OCI-LY3 (cell line): ENCODE measurements around the gene ELANE.
"Not testable (repeated sequence)": the region's sequence is repeated elsewhere in the genome, so short reads cannot be mapped to it uniquely, and the experiment has no call there.

Experiments
- H2AFZ ChIP-seq: fragments of 200-600, 300-600 bp; shearing (Covaris generic); 2 replicates; pipeline ENCODE4 v1.6.0; 2014; ENCODE audit warnings: antibody characterized with exemption, low read depth, low read length
- H3K27ac ChIP-seq: fragments of 200-600, 300-600 bp; sonication (generic); 2 replicates; pipeline ENCODE4 v1.5.1; 2014; ENCODE audit warnings: mild to moderate bottlenecking, low read length, moderate library complexity, mixed read lengths
- H3K27me3 ChIP-seq: fragments of 200-600, 300-600 bp; sonication (generic); 2 replicates; pipeline ENCODE4 v1.6.1; 2014; ENCODE audit warnings: low read depth, low read length, mixed read lengths
- H3K36me3 ChIP-seq: fragments of 200-600, 300-600 bp; sonication (generic); replicated peaks from 2 replicates; pipeline ENCODE3; 2014; ENCODE audit warnings: low read depth, low read length, mixed read lengths
- H3K4me1 ChIP-seq: fragments of 300-600, 200-600 bp; sonication (generic); 2 replicates; pipeline ENCODE4 v1.6.1; 2014; ENCODE audit warnings: low read length, mixed read lengths
- H3K4me2 ChIP-seq: fragments of 200-600, 300-600 bp; sonication (generic); 2 replicates; pipeline ENCODE4 v1.6.1; 2014; ENCODE audit warnings: low read length, mixed read lengths
- H3K4me3 ChIP-seq: fragments of 300-600, 200-600 bp; sonication (generic); 2 replicates; pipeline ENCODE4 v1.5.1; 2014; ENCODE audit warnings: antibody characterized with exemption, mild to moderate bottlenecking, low read length, moderate library complexity
- H3K79me2 ChIP-seq: fragments of 300-600, 200-600 bp; shearing (Covaris generic); 2 replicates; pipeline ENCODE4 v1.6.1; 2014; ENCODE audit warnings: mild to moderate bottlenecking, low read length, mixed read lengths
- H3K9ac ChIP-seq: fragments of 300-600, 200-600 bp; shearing (Covaris generic); 2 replicates; pipeline ENCODE4 v1.6.0; 2014; ENCODE audit warnings: mild to moderate bottlenecking, low read length, moderate library complexity
- H3K9me3 ChIP-seq: fragments of 200-600, 300-600 bp; shearing (Covaris generic); 2 replicates; pipeline ENCODE4 v1.6.1; 2014; ENCODE audit warnings: low read length, mixed read lengths; ENCODE audit not compliant: insufficient read depth
- H4K20me1 ChIP-seq: fragments of 200-600, 300-600 bp; sonication (generic); 2 replicates; pipeline ENCODE4 v1.6.1; 2016; ENCODE audit warnings: low read length, mixed read lengths; ENCODE audit not compliant: insufficient read depth
- EZH2phosphoT487 ChIP-seq: fragments of 200-600 bp; shearing (Covaris generic); IDR thresholded peaks from 2 replicates; pipeline ENCODE4 v1.6.1; 2018; ENCODE audit warnings: antibody characterized with exemption, mixed run types, low read depth
- TF ChIP-seq, protein P1 (sequence below): fragments of 200-600, 300-600 bp; sonication (generic); IDR thresholded peaks from 2 replicates; pipeline ENCODE4 v1.5.1; 2014; ENCODE audit warnings: antibody characterized with exemption, low read length, low read depth

ELANE gene

DNA sequence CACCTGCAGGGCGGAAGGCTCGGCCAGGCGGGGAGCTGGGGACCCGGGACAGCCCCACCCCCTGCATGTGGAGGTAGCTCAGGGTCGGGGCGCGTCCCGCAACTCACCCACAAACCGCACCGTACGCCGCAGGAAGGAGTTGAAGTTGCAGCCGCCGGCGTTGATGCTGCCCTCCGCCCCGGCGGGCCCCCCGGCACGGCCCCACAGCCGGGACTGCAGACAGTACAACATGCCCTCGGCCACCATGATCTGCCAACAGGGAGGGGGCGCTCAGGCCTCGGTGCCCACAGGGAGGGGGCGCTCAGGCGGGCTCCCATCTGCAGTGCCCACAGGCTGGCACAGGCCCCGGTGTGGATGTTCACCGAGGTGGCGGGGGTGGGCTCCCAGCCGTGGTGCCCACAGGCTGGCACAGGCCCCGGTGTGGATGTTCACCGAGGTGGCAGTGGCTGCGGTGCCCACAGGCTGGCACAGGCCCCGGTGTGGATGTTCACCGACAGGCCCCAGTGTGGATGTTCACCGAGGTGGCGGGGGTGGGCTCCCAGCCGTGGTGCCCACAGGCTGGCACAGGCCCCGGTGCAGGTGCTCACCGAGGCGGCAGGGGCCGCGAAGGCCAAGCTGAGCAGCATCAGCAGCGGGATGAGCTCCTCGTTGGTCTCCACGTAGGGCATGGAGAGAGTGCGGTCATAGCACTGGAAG, 36.9 kb upstream of the ELANE start:
- peaks cover 16% of the 10 kb centered on the region for H4K20me1 ChIP-seq
- no peak overlapping the region for H3K4me3 ChIP-seq
- no peaks in the 10 kb centered on the region for H3K9me3 ChIP-seq
- TF ChIP-seq EZH2phosphoT487: no peak
- TF ChIP-seq, protein P1, sequence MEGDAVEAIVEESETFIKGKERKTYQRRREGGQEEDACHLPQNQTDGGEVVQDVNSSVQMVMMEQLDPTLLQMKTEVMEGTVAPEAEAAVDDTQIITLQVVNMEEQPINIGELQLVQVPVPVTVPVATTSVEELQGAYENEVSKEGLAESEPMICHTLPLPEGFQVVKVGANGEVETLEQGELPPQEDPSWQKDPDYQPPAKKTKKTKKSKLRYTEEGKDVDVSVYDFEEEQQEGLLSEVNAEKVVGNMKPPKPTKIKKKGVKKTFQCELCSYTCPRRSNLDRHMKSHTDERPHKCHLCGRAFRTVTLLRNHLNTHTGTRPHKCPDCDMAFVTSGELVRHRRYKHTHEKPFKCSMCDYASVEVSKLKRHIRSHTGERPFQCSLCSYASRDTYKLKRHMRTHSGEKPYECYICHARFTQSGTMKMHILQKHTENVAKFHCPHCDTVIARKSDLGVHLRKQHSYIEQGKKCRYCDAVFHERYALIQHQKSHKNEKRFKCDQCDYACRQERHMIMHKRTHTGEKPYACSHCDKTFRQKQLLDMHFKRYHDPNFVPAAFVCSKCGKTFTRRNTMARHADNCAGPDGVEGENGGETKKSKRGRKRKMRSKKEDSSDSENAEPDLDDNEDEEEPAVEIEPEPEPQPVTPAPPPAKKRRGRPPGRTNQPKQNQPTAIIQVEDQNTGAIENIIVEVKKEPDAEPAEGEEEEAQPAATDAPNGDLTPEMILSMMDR: no peak
- H3K36me3 ChIP-seq: peaks cover 55% of the 10 kb centered on the region
- H3K27me3 ChIP-seq: no peaks in the 10 kb centered on the region
- H3K79me2 ChIP-seq: no peaks in the 10 kb centered on the region
- H3K9ac ChIP-seq: no peak overlapping the region
- no peak overlapping the region for H3K4me2 ChIP-seq
- H2AFZ ChIP-seq: no peak overlapping the region
- no peak overlapping the region for H3K27ac ChIP-seq
- H3K4me1 ChIP-seq: no peaks in the 10 kb centered on the region

DNA sequence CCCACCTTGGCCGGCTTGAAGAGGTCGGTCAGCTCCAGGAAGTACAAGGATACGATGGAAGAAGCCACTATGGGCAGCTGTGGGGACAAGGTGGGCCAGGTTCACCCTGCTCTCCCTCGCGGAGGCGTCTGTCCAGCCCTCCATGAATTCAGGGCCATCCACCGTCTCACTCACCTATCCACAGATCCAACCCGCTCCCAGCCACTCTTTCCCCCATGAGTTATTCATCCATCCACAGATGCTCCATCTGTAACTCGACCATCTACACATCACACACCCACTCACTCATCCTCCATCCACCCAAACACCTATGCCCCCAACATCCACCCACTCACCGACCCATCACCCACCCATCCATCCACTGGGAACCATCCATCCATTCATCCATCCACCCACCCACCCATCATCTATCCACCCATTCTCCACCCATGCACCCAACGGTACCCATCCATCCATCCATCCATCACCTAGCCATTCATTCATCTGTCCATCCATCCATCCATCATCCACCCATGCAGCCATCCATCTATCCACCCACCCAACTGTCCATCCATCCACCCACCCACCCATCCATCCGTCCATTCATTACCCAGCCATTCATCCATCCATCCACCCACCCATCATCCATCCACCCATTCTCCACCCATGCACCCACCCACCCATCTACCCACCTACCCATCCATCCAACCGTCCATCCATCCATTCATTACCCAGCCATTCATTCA, 36.2 kb upstream of the ELANE start:
- peaks cover 48% of the 10 kb centered on the region for H3K36me3 ChIP-seq
- no peaks in the 10 kb centered on the region for H3K9me3 ChIP-seq
- no peak overlapping the region for H3K4me2 ChIP-seq
- no peak for TF ChIP-seq EZH2phosphoT487
- TF ChIP-seq, protein P1: no peak
- H4K20me1 ChIP-seq: peaks cover 9% of the 10 kb centered on the region
- no peak overlapping the region for H3K9ac ChIP-seq
- H3K79me2 ChIP-seq: no peaks in the 10 kb centered on the region
- H2AFZ ChIP-seq: no peak overlapping the region
- H3K27me3 ChIP-seq: no peaks in the 10 kb centered on the region
- H3K27ac ChIP-seq: no peak overlapping the region
- no peak overlapping the region for H3K4me3 ChIP-seq
- H3K4me1 ChIP-seq: no peaks in the 10 kb centered on the region

DNA sequence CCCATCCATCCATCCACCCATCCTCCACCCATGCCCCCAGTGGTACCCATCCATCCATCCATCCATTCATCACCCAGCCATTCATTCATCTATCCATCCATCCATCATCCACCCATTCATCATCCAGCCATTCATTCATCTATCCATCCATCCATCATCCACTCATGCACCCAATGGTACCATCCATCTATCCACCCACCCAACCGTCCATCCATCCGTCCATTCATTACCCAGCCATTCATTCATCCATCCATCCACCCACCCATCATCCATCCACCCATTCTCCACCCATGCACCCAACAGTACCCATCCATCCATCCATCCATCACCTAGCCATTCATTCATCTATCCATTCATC, 35.6 kb upstream of the ELANE start:
- Histone ChIP-seq H3K79me2 (no peaks in the 10 kb centered on the region), H3K4me3 (no peak overlapping the region)

DNA sequence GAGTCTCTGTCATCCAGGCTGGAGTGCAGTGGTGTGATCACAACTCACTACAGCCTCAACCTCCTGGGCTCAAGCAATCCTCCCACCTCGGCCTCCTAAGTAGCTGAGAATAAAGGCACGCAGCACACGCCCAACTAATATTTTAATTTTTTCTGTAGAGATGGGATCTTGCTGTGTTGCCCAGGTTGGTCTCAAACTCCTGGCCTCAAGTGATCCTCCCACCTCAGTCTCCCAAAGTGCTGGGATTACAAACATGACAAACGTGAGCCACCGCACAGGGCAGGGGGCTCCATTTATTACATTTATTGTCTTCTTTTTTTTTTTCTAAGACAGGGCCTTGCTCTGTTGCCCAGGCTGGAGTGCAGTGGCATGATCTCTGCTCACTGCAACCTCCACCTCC, 31.9 kb upstream of the ELANE start:
- not testable (repeated sequence) for H3K4me1 ChIP-seq, H3K27me3 ChIP-seq, H3K9me3 ChIP-seq, H3K27ac ChIP-seq, H2AFZ ChIP-seq, H3K4me3 ChIP-seq, H4K20me1 ChIP-seq, H3K4me2 ChIP-seq, H3K9ac ChIP-seq, H3K79me2 ChIP-seq
- peaks cover 10% of the 10 kb centered on the region for H3K36me3 ChIP-seq

More for the DNA sequence above, 35.6 kb upstream of the ELANE start:
- Histone ChIP-seq H3K4me1 (no peaks in the 10 kb centered on the region), H2AFZ (no peak overlapping the region), H3K27ac (no peak overlapping the region), H3K27me3 (no peaks in the 10 kb centered on the region), H4K20me1 (peaks cover 7% of the 10 kb centered on the region), H3K9me3 (no peaks in the 10 kb centered on the region), H3K4me2 (no peak overlapping the region), H3K9ac (no peak overlapping the region), H3K36me3 (peaks cover 42% of the 10 kb centered on the region)
- TF ChIP-seq, protein P1: no peak
- no peak for TF ChIP-seq EZH2phosphoT487
